HUES64 (cell line): ENCODE data around the gene SETD5.
"Not testable (repeated sequence)": the region's sequence is repeated elsewhere in the genome, so short reads cannot be mapped to it uniquely, and the experiment has no call there.

Experiments used
- H3K27ac ChIP-seq: 2 replicates; pipeline ENCODE4 v1.7.0; 2013; ENCODE audit warnings: low read depth, low read length, inconsistent platforms
- H3K27me3 ChIP-seq: 2 replicates; pipeline ENCODE4 v1.6.1; 2013; ENCODE audit warnings: mild to moderate bottlenecking, low read length; ENCODE audit not compliant: insufficient read depth
- H3K36me3 ChIP-seq: 2 replicates; pipeline ENCODE4 v1.6.1; 2013; ENCODE audit warnings: mild to moderate bottlenecking, low read length; ENCODE audit not compliant: insufficient read depth
- H3K4me1 ChIP-seq: 2 replicates; pipeline ENCODE4 v1.6.1; 2013; ENCODE audit warnings: mild to moderate bottlenecking, low read length, moderate library complexity; ENCODE audit not compliant: insufficient read depth
- H3K4me3 ChIP-seq: 2 replicates; pipeline ENCODE4 v1.5.1; 2013; ENCODE audit warnings: mild to moderate bottlenecking, low read length, moderate library complexity
- H3K9ac ChIP-seq: 2 replicates; pipeline ENCODE4 v1.6.1; 2013; ENCODE audit warnings: mild to moderate bottlenecking, low read depth, low read length
- H3K9me3 ChIP-seq: 2 replicates; pipeline ENCODE4 v1.6.1; 2013; ENCODE audit warnings: low read depth, low read length; ENCODE audit not compliant: insufficient read depth
- WGBS: fragments of 150-250, 120-280 bp; methylation state at CpG from one replicate; pipeline ENCODE4 v1.1.7; 2013; ENCODE audit warnings: missing lambda C conversion rate; 5-methylcytosine and 5-hydroxymethylcytosine counted together

Gene SETD5

DNA sequence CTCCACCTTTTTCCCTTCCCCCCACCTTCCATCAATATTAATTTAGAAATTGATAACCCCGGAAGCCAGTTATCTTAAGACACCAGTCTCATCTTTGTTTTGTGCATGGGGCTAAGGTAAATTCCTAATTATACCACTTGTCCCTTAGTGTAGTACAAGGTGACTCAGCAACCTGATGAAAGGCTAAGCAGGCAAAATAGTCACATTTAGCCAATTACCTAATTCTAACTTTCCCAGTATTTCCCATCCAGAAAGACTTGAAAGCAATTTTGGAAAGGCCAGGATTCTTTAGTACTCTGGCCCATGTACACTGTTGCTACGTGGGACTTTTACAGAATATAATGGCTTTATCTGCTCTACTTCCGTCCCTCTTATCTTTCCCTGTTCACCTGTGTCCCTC lies 72.6 kb downstream of the SETD5 start:
- 93% methylated on average over 3 of the region's 3 CpGs for WGBS
- H3K36me3 ChIP-seq = peaks cover 99% of the 10 kb centered on the region
- H3K4me3 ChIP-seq = no peak overlapping the region

DNA sequence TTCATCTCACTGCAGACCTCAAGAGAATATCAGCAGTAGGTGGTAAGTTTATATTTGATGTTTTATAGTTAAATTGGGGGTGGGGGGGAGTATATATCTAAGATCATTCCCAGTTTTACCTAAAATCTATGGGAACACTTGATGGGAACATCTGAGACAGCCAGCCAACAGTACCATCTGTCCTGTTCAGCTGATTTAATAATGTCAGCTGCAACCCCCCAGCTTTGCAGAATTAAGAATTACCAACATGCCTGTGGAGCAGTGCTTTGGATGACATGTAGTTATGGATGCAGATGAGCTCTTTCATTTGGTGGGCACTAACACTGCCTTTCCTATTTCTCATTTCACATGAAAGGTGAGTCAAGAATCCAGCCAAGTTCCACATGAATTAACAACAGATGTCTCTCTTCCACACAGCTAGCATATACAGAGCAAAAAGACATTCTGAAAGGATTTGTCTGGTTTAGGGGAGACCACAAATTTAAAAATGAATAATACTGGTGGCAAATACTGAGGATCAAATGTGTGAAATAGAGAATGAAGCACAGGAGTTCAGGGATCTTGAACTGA lies 76.2 kb downstream of the SETD5 start:
- Histone ChIP-seq H3K4me3 (no peak overlapping the region), H3K36me3 (peaks cover 99% of the 10 kb centered on the region), H3K27ac (no peak overlapping the region)

More for the DNA sequence above, 72.6 kb downstream of the SETD5 start:
- Histone ChIP-seq H3K4me1 (no peaks in the 10 kb centered on the region), H3K9ac (no peak overlapping the region), H3K9me3 (no peaks in the 10 kb centered on the region), H3K27me3 (no peaks in the 10 kb centered on the region), H3K27ac (no peak overlapping the region)

DNA sequence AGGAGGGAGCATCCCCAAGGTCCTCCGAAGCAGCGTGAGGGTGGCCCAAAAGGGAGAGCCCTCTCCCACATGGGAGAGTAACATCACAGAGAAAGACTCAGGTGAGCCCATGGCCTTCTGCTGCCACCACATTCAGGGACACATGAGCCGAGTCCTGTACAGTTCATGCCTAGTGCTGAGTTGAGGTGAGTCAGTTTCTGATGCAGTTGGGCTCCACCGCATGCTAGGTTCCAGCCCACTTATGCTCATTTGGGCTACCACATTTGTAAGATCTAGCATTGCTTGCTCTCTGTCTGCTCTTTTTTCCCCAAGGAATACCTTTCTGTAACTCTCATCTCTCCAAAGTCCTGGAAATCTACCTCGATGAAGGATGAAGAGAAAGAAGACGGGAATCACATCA lies 77.1 kb downstream of the SETD5 start:
- H3K27ac ChIP-seq = no peak overlapping the region
- H3K27me3 ChIP-seq = no peaks in the 10 kb centered on the region
- peaks cover 99% of the 10 kb centered on the region for H3K36me3 ChIP-seq
- H3K9ac ChIP-seq = no peak overlapping the region
- H3K9me3 ChIP-seq = no peaks in the 10 kb centered on the region
- 97% methylated on average over 6 of the region's 6 CpGs for WGBS
- no peak overlapping the region for H3K4me3 ChIP-seq
- H3K4me1 ChIP-seq = no peaks in the 10 kb centered on the region

More for the DNA sequence above, 76.2 kb downstream of the SETD5 start:
- Histone ChIP-seq H3K9me3 (no peaks in the 10 kb centered on the region), H3K9ac (no peak overlapping the region), H3K27me3 (no peaks in the 10 kb centered on the region), H3K4me1 (no peaks in the 10 kb centered on the region)

DNA sequence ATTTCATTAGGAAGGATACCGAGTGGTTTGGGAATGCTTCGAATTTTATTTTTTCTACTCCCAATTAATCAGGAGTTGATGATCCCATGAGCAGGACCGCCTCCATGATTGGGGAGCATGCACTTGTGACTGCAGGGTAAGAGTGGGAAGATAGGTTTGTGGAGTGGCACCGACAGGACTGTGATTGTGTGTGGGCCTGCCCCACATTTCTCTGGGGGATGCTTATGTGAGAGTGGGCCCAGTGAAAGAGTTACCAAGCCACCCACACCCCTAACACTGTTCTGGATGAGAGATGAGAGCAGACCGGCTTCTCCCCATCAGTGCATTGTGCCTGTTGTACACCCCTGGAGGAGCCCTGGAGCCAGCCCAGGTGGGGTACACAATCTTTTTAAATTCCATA lies 79.5 kb downstream of the SETD5 start:
- Histone ChIP-seq H3K27ac (no peak overlapping the region), H3K4me3 (no peak overlapping the region), H3K9me3 (no peaks in the 10 kb centered on the region), H3K9ac (no peak overlapping the region), H3K27me3 (no peaks in the 10 kb centered on the region), H3K36me3 (peaks cover 94% of the 10 kb centered on the region), H3K4me1 (no peaks in the 10 kb centered on the region)
- WGBS = 97% methylated on average over 5 of the region's 5 CpGs

DNA sequence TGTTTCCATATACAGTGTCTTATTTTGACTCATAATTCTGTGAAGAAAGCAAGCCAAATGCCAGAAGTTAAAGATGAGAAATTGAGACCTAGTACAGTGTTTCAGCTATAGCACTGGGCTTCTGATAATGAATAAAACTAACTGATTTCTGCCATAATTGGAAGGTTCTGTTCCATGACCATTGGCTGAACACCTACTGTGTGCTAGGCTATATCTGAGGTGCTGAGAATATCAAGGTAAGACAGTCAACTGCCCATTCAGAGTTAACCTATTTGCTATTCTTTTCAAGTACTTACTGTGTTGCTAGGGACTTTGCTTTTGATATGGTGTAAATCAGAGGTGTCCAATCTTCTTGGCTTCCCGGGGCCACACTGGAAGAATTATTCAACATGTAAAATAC lies 82.8 kb downstream of the SETD5 start:
- no peak overlapping the region for H3K27ac ChIP-seq
- no peak overlapping the region for H3K4me3 ChIP-seq
- H3K27me3 ChIP-seq = no peaks in the 10 kb centered on the region
- peaks cover 63% of the 10 kb centered on the region for H3K36me3 ChIP-seq
- H3K4me1 ChIP-seq = no peaks in the 10 kb centered on the region
- no peaks in the 10 kb centered on the region for H3K9me3 ChIP-seq
- WGBS = no CpG with 5 or more reads among the region's 1 CpG
- no peak overlapping the region for H3K9ac ChIP-seq

DNA sequence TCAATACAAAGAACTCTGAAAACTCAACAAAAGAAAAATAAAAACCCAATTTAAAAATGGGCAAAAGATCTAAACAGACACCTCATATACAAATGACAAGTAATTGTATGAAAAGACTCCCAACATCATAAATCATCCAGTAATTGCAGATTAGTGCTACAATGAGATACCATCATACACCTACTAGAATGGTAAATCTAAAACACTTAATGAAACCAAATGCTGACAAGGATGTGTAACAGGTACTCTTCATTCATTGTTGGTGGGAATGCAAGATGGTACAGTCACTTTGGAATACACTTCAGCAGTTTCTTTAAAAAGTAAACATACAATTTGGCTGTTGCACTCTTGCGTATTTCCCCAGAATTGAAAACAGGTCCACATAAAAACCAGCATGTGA lies 87.8 kb downstream of the SETD5 start:
- no peaks in the 10 kb centered on the region for H3K4me1 ChIP-seq
- no peaks in the 10 kb centered on the region for H3K27me3 ChIP-seq
- H3K9me3 ChIP-seq = 0 out of 2 replicates have a peak, but pooled peaks cover 5% of the 10 kb centered on the region
- H3K4me3 ChIP-seq = no peak overlapping the region
- H3K27ac ChIP-seq = no peak overlapping the region
- peaks cover 14% of the 10 kb centered on the region for H3K36me3 ChIP-seq
- H3K9ac ChIP-seq = no peak overlapping the region
- WGBS = 95% methylated on average over 1 of the region's 1 CpG

DNA sequence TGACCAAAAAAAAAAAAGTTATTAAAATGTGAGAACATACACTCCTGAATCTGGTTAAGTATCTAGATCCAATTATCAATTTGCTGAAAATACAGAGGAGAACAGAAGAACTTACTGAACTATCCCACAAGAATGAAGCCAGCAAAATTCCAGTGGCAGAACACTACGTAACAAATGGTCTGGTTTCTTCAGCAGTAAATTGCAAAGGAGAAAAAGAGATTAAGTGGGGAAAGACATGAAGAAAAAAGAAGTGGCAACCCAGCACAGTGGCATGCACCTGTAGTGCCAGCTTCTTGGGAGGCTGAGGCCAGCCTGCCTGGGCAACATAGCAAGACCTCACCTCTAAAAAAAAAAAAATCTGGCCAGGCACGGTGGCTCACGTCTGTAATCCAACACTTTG lies 94.1 kb downstream of the SETD5 start:
- 0 out of 2 replicates have a peak, but pooled peaks cover 5% of the 10 kb centered on the region for H3K9me3 ChIP-seq
- 56% methylated on average over 3 of the region's 3 CpGs for WGBS
- H3K4me1 ChIP-seq = no peaks in the 10 kb centered on the region

DNA sequence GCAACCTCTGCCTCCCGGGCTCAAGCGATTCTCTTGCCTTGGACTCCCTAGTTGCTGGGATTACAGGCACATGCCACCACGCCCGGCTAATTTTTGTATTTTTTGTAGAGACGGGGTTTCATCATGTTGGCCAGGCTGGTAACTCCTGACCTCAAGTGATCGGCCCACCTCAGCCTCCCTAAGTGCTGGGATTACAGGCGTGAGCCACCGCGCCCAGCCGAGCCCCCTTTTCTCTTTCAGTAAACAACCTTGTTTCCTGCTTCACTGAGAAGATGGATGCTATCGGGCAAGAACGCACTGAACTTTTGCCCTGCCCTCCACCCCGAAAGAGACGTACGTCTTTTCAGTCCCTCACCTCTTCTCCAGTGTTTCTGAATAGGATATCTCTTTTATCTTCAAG lies 96.6 kb downstream of the SETD5 start:
- H3K9ac ChIP-seq, H3K9me3 ChIP-seq, H3K4me3 ChIP-seq, H3K36me3 ChIP-seq, H3K4me1 ChIP-seq, H3K27ac ChIP-seq: not testable (repeated sequence)
- WGBS = 95% methylated on average over 15 of the region's 15 CpGs
- H3K27me3 ChIP-seq = peaks cover 55% of the 10 kb centered on the region

More for the DNA sequence above, 94.1 kb downstream of the SETD5 start:
- Histone ChIP-seq H3K27me3 (peaks cover 46% of the 10 kb centered on the region), H3K4me3 (no peak overlapping the region), H3K9ac (no peak overlapping the region), H3K27ac (no peak overlapping the region), H3K36me3 (no peaks in the 10 kb centered on the region)

DNA sequence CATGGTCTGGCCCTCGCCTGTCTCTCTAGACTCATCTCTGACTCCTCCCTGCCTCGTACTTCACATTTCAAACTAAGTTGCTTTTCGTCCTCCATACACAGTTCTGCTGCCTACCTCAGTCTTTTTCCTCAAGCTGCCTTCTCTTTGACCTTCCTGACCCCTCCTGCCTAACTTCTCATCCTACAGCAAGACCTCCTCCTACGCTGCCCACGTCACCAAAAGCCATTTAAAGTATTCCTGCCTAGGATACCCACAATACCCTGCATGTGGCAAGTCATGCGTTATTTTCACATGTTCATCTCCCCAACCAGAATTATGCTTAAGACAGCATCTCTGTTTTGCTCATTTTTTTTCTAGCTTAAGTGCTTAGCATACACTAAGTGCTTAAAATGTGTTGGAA lies 99.5 kb downstream of the SETD5 start:
- H3K27me3 ChIP-seq = peaks cover 59% of the 10 kb centered on the region
- H3K4me3 ChIP-seq = no peak overlapping the region
- peaks cover 5% of the 10 kb centered on the region; the same call in 1 of the 2 replicates for H3K4me1 ChIP-seq
- H3K9ac ChIP-seq = no peak overlapping the region
- 84% methylated on average over 6 of the region's 6 CpGs for WGBS
- no peak overlapping the region for H3K27ac ChIP-seq
- no peaks in the 10 kb centered on the region for H3K9me3 ChIP-seq
- H3K36me3 ChIP-seq = no peaks in the 10 kb centered on the region

DNA sequence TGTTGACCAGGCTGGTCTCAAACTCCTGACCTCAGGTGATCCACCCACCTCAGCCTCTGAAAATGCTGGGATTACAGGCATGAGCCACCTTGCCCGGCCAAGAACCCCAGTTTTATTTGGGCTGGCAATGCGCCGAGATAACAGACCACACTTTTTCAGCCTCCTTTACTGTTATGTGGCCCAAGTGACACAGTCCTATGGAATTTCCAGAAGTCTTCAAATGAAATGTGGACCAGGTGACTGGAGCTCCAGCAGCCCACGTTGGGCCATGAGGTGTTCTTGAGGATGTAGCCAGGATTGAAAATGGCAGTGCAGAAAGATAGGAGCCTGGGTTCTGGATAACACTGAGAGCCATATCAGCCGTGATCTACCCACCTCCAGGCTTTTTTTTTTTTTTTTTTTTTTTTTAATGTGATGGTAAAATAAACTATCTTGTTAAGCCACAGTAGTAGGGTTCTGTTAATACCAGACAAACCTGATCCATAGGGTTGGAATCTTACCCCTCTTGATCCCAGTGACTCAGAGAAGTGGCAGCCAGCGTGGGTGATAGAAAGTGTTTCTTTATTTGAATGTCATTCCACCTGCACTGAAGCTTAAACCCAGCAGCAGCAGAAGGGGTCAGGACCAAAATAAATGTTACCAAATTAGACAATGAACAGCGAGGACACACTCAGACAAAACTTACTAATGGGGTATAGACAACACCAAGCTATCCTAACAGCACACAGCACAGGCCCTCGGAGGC lies 100.6 kb downstream of the SETD5 start:
- H3K27me3 ChIP-seq = peaks cover 49% of the 10 kb centered on the region
- no peaks in the 10 kb centered on the region for H3K9me3 ChIP-seq
- peaks cover 5% of the 10 kb centered on the region; the same call in 1 of the 2 replicates for H3K4me1 ChIP-seq
- no peak overlapping the region for H3K9ac ChIP-seq
- no peak overlapping the region for H3K27ac ChIP-seq
- H3K36me3 ChIP-seq = no peaks in the 10 kb centered on the region
- WGBS = 84% methylated on average over 8 of the region's 8 CpGs
- H3K4me3 ChIP-seq = no peak overlapping the region

DNA sequence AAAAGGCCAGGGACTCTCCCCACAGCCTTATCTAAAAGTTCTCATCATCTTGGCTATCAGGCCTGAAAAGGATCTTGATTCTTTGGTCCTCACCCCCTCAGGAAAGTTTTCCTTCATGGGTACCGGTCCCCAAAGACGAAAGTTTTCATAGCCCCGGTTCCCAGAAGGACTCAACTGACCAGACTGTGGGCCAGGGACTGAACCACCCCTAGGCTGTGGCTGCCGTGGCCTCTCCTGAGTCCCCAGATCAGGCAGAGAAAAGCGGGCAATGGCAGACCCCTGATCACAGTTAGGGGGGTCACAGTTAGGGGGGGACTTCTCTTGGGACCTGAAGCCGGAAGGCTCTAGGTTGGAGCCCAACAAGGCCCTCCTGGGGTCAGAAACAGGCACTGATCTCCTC lies 101.4 kb downstream of the SETD5 start:
- peaks cover 5% of the 10 kb centered on the region; the same call in 1 of the 2 replicates for H3K4me1 ChIP-seq
- no peak overlapping the region for H3K27ac ChIP-seq
- H3K27me3 ChIP-seq = peaks cover 41% of the 10 kb centered on the region
- H3K36me3 ChIP-seq = no peaks in the 10 kb centered on the region
- H3K4me3 ChIP-seq = no peak overlapping the region
- H3K9me3 ChIP-seq = no peaks in the 10 kb centered on the region
- H3K9ac ChIP-seq = no peak overlapping the region
- WGBS = 94% methylated on average over 6 of the region's 6 CpGs
